GM18858 (cell line): ENCODE results near the gene GON4L.
"Not testable (repeated sequence)": the region's sequence is repeated elsewhere in the genome, so short reads cannot be mapped to it uniquely, and the experiment has no call there.

ENCODE experiments used
- ATAC-seq: cut with Tn5 transposase; IDR thresholded peaks from one replicate; pipeline ENCODE4 v1.9.1; 2021; ENCODE audit not compliant: unreplicated experiment

GON4L gene

GRCh38 chr1:155872527-155872926 is 15.5 kb upstream of the GON4L start:
- no peak for ATAC-seq

GRCh38 chr1:155871390-155871789 is 14.4 kb upstream of the GON4L start:
- no peak for ATAC-seq

- no peak for ATAC-seq
Measured at GRCh38 chr1:155867766-155868165, 10.8 kb upstream of the GON4L start.

- no peak for ATAC-seq
Measured at GRCh38 chr1:155864393-155864792, 7.4 kb upstream of the GON4L start.

GRCh38 chr1:155861896-155862295 is 4.9 kb upstream of the GON4L start:
- no peak for ATAC-seq

GRCh38 chr1:155860970-155861510 is 4.0 kb upstream of the GON4L start:
- no peak for ATAC-seq

- no peak for ATAC-seq
Measured at GRCh38 chr1:155859881-155860871, 3.2 kb upstream of the GON4L start.

- ATAC-seq = peak; percentile 34
Measured at GRCh38 chr1:155859234-155859829, 2.3 kb upstream of the GON4L start, which contains the start of gene SYT11. Gene SYT11, plus strand, starts transcription at chr1:155859567. Its CDS starts 195 bp downstream, at chr1:155859762.

- ATAC-seq = no peak
Measured at GRCh38 chr1:155858800-155859233, 1.8 kb upstream of the GON4L start.

GRCh38 chr1:155856257-155856974 is 598 bp downstream of the GON4L start:
- ATAC-seq = no peak

GRCh38 chr1:155850345-155850744 is 6.7 kb downstream of the GON4L start:
- ATAC-seq = no peak

- ATAC-seq = no peak
Measured at GRCh38 chr1:155847823-155848529, 9.0 kb downstream of the GON4L start.

- ATAC-seq = no peak
Measured at GRCh38 chr1:155844860-155845421, 12.1 kb downstream of the GON4L start.

GRCh38 chr1:155840386-155840785 is 16.6 kb downstream of the GON4L start:
- ATAC-seq = no peak

- no peak for ATAC-seq
Measured at GRCh38 chr1:155835548-155835947, 21.5 kb downstream of the GON4L start.

GRCh38 chr1:155834927-155835399 is 22.1 kb downstream of the GON4L start:
- ATAC-seq = not testable (repeated sequence)

GRCh38 chr1:155834296-155834926 is 22.6 kb downstream of the GON4L start:
- ATAC-seq = no peak

- no peak for ATAC-seq
Measured at GRCh38 chr1:155833665-155834295, 23.2 kb downstream of the GON4L start.
